SK-N-SH (cell line): Measurements from ENCODE around the gene AGFG1.

Source experiments
- CTCF ChIP-seq: fragments of 200-600 bp; sonication (generic); IDR thresholded peaks from 2 replicates; pipeline ENCODE4 v1.6.1; 2017; ENCODE audit warnings: antibody characterized with exemption, mild to moderate bottlenecking, moderate library complexity
- ELF1 ChIP-seq: IDR thresholded peaks from 2 replicates; pipeline ENCODE4 v1.4.0; 2012
- EZH2phosphoT487 ChIP-seq: fragments of 200-600 bp; sonication (generic); IDR thresholded peaks from 2 replicates; pipeline ENCODE4 v1.6.1; 2017; ENCODE audit warnings: low read depth, mixed run types, mild to moderate bottlenecking, antibody characterized with exemption, moderate library complexity, borderline replicate concordance
- FOSL2 ChIP-seq: IDR thresholded peaks from 2 replicates; pipeline ENCODE4 v1.4.0; 2012; ENCODE audit warnings: low read depth, mild to moderate bottlenecking, moderate library complexity, borderline replicate concordance
- POLR2AphosphoS5 ChIP-seq: IDR thresholded peaks from 2 replicates; pipeline ENCODE4 v1.6.1; 2012; ENCODE audit warnings: low read depth, low read length
- RAD21 ChIP-seq: IDR thresholded peaks from 2 replicates; pipeline ENCODE4 v1.6.1; 2012; ENCODE audit warnings: mild to moderate bottlenecking, low read length
- RCOR1 ChIP-seq: fragments of 150-350 bp; IDR thresholded peaks from 2 replicates; pipeline ENCODE4 v1.6.1; 2017; ENCODE audit warnings: antibody characterized with exemption, low read length
- RFX5 ChIP-seq: IDR thresholded peaks from 2 replicates; pipeline ENCODE4 v1.6.1; 2012; ENCODE audit warnings: mild to moderate bottlenecking, improper control_type of control experiment, low read length
- USF2 ChIP-seq: fragments of 150-350 bp; IDR thresholded peaks from 2 replicates; pipeline ENCODE4 v1.6.1; 2017; ENCODE audit warnings: antibody characterized with exemption, low read length, low read depth, borderline replicate concordance
- YY1 ChIP-seq: IDR thresholded peaks from 2 replicates; pipeline ENCODE4 v1.4.0; 2012; ENCODE audit warnings: low read depth, mild to moderate bottlenecking

GRCh38 chr2:227473806-227474205 lies 1.9 kb downstream of the AGFG1 start:
- TF ChIP-seq YY1 (no peak), CTCF (no peak), RCOR1 (no peak), RFX5 (no peak), POLR2AphosphoS5 (no peak), ELF1 (no peak), RAD21 (no peak), USF2 (no peak), FOSL2 (no peak), EZH2phosphoT487 (no peak)
